Esophagus muscularis mucosa (tissue), 3 donors: ENCODE results near the gene TEX261.
"Not testable (repeated sequence)": the region's sequence is repeated elsewhere in the genome, so short reads cannot be mapped to it uniquely, and the experiment has no call there.

Experiments used
- POLR2A ChIP-seq: fragments of 450-650 bp; IDR thresholded peaks from one replicate; pipeline ENCODE4 v1.6.1; 2017; ENCODE audit warnings: antibody characterized with exemption, moderate library complexity, mild to moderate bottlenecking, low read depth
- POLR2AphosphoS5 ChIP-seq, 2 donors: sonication (generic); formaldehyde crosslinking; IDR thresholded peaks; one replicate each; pipeline ENCODE4 v1.6.1; 2017; ENCODE audit warnings: antibody characterized with exemption in 2 of 2
- TF ChIP-seq, protein P1 (sequence below), 3 experiments: fragments of 200-600 bp in 2 of 3; fragments of 450-650 bp in 1 of 3; sonication (generic) in 2 of 3; IDR thresholded peaks; one replicate each; pipeline ENCODE4 v1.5.1; 2017 to 2019; ENCODE audit warnings: antibody characterized with exemption in 3 of 3, mild to moderate bottlenecking in 2 of 3, moderate library complexity in 1 of 3

DNA sequence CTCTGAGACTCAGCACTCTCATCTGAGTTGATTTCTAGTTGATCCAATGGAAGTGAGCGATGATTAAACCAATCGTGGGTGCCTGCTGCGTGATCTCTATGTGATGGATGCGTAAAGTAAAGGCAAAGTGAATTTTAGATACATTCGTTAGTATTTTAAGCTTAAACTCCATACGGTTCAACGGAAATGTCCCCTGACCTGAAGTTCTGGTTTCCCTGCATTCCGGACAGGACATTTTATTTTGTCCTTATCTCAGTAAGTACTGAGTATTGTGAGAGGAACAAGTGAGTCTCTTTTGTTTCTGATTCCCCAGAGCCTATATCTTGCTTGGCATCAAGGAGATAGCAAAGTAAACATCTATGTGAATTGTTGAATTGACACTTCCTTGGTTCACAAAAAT, 41.6 kb upstream of the TEX261 start:
- TF ChIP-seq, protein P1, sequence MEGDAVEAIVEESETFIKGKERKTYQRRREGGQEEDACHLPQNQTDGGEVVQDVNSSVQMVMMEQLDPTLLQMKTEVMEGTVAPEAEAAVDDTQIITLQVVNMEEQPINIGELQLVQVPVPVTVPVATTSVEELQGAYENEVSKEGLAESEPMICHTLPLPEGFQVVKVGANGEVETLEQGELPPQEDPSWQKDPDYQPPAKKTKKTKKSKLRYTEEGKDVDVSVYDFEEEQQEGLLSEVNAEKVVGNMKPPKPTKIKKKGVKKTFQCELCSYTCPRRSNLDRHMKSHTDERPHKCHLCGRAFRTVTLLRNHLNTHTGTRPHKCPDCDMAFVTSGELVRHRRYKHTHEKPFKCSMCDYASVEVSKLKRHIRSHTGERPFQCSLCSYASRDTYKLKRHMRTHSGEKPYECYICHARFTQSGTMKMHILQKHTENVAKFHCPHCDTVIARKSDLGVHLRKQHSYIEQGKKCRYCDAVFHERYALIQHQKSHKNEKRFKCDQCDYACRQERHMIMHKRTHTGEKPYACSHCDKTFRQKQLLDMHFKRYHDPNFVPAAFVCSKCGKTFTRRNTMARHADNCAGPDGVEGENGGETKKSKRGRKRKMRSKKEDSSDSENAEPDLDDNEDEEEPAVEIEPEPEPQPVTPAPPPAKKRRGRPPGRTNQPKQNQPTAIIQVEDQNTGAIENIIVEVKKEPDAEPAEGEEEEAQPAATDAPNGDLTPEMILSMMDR (IDR thresholded peaks at IDR 0.05) = not testable (repeated sequence)
- not testable (repeated sequence) for TF ChIP-seq POLR2AphosphoS5 (IDR thresholded peaks at IDR 0.05); POLR2A
